NCI-H446 treated with DMSO at 0.1 percent for 48 hours (cell line): Measurements from ENCODE around the gene ST3GAL4.

Experiments used
- DNase-seq: peaks from one replicate; lab custom pipeline; 2025; lab: John Stamatoyannopoulos, UW

ST3GAL4 gene

GRCh38 chr11:126329644-126330211, 25.8 kb upstream of the ST3GAL4 start:
- DNase-seq: no peak

- DNase-seq: no peak
Measured at GRCh38 chr11:126331286-126331685, 24.2 kb upstream of the ST3GAL4 start.

DNA sequence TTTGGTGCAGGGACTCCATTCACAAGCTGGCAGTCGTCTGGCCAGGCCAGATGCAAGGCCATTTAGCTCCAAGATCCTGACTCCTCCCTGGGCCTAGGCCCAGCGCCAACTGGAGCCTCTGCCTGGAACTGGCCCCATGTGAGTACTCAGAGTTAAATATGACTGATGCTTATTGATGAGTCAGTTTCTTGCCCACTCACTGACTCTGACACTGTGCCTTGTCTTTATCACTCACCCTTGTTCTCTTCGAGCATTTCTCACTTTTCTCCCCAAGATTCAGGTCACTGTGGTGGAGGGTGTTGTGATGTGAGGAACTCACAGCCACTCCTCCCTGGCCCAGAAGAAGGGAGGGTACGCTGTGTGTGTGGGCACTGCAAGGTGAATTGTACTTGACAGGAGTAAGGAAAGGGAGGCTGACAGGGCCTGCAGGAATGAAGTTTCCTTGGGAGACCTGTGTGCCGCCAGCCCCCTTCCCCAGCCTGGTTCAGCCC, 23.2 kb upstream of the ST3GAL4 start:
- DNase-seq: peak; percentile 93

DNA sequence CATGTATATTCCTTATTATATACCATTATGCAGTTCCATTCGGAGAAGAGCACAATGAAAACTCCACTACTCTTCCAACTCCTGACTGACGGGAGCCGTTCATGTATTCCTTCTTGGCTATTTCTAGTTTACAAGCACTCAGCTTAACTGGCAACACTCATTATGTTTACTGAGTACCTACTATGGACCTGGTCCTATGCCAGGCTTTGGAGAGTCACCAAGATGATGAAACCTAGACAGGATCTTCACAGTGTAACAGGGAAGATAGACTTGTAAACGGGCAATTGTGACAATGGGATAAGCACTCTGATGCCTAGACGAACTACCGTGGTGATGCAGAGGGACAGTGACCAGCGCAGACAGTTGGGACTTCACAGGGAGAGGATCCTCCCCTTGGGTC, 22.3 kb upstream of the ST3GAL4 start:
- peak; percentile 67 for DNase-seq

DNA sequence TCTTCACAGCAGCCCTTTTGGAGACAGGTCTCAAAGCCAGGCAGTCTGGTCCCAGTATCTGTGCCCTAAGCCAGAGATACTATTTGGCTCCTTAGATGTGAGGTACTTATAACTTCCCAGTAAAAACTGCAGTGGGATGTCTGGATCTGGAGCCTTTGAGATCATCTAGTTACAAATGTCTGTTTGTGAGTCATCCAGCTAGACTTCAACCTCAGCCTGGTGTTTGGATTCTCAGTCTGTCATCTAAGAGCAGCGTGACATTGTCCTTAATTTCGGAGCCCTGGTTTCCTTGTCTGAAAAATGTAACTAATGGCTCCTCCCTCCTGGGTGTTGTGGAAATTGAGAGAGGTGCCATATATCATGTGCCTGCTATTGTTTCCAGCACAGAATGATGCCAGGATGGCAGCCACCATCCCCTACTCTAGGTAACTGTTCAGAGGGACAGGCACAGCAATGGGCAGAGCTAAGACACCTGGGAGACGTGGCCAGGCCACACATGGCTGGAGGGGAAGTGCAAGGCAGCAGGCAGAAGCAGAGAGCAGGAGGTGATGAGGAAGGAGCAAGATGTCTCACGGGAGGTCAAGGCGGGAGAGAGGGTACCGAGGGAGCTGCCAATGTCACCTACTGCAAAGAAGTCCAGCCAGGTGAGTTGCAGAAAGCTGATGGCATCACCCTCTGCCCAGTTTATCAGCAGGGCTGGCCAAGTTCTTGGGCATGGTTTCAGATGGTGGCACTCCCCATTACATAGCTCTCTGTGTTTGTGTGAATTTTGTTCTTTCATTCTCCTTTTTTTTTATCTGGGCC, 20.6 kb upstream of the ST3GAL4 start:
- no peak for DNase-seq

GRCh38 chr11:126335463-126335760, 20.1 kb upstream of the ST3GAL4 start:
- no peak for DNase-seq

DNA sequence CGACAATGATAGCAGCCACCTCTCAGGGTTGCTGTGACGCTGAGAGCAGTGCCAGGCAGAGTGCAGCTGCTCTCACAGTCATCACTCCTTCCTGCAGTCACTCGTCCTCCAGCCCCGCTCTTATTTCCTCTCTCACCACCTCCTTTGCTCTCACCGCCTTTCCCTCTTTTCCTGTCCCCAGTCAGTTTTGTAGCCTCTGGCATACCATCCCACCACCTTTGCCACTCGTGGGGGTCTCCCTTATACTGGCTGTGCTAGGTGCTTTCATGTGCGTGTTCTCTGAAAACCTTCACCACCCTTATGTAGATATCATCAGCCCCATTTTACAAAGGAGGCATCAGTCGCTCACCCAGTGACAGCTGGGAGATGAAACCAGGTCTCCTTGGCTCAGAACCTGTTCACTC, 19.3 kb upstream of the ST3GAL4 start:
- no peak for DNase-seq

GRCh38 chr11:126336671-126337101, 18.8 kb upstream of the ST3GAL4 start:
- DNase-seq: no peak

DNA sequence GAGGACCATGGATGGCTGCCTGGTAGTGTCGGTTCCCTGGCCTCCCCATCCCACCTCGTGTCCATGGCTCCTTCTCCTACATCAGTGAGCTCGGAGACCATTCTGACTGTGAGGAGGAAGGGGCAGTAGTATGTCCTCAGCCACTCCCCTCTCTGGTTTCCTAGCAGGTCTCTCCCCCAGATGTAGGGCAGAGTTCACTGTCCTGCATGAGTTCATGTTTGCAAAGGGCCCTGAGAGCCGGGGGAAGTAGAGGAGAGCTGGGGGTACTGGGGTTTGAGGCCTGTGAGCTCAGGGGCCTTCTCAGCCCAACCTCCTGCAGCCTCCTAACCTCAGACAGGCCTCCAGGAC, 18.4 kb upstream of the ST3GAL4 start:
- no peak for DNase-seq

DNA sequence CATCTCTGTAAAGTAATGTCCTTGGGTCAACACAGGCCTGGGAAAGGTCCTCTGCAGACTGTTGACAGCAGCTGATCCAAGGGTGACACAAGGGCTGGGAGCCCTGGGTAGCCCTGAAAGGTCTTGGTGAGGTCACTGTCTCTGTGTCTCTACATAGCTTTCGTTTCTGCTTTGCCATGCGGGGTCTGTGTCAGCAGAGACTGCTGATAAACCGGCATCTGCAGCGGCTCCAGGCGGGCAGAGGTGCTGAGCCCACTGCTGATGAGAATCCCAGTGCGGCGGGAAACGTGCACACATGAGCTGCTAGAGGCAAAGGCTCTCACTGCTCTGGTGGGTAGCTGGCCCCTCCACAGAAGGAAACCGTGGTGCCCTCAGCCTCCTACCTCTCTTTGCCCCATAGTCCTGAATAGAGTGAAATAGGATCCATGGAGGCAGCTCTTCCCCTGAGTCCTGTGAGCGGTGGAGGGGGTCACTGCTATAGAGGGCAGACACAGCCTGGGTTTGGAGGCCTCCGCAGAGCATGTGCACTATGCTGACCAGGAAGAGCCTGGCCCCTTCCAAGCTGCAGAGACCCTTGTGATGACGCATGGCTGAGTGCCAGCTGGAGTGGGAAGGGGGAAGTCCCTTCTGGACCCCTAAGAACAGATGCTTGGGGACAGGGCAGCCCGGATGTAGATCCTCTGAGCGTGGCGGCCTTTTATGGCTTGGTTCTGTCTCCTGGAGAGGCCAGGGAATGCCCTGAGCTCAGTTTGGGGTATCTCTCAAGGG, 17.8 kb upstream of the ST3GAL4 start:
- no peak for DNase-seq

DNA sequence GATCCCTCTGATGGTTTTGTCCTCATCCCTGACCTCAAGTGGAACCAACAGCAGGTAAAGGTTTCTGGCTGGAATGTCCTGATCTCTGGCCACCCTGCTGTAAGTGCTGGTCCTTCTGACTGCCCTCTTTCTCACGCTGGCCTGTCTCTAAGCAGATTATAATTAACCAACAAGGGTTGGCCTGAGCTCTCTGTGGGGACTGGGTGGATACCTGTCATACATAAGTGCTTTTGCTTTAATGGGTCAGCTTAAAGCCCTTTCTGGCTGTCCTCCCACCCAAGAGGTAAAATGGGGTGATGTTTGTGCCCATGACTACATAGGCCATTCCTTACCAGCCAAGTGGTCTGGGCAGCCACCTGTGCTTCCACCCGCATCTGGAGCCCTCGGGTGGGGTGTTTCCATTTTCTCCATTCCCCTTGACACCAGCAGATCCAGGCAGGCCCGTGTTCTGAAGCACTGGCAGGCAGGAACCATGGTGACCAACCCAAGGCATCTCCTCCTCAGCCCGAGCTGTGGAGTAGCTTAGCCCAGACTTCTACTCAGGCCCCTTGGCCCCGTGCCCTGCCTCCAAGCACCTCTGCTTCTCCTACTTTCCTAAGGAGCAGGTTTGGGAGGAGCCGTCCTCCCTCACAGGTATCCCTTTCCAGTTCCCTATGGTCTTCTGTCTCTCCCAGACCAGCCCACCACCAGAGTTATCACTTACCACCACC, 17.0 kb upstream of the ST3GAL4 start:
- no peak for DNase-seq

GRCh38 chr11:126339073-126339862, 16.2 kb upstream of the ST3GAL4 start:
- no peak for DNase-seq

- no peak for DNase-seq
Measured at GRCh38 chr11:126339863-126340434, 15.5 kb upstream of the ST3GAL4 start.

- DNase-seq: no peak
Measured at GRCh38 chr11:126340960-126341606, 14.4 kb upstream of the ST3GAL4 start.

GRCh38 chr11:126341760-126342161, 13.7 kb upstream of the ST3GAL4 start:
- no peak for DNase-seq

- DNase-seq: no peak
Measured at GRCh38 chr11:126343051-126343450, 12.4 kb upstream of the ST3GAL4 start.

- no peak for DNase-seq
Measured at GRCh38 chr11:126344141-126345080, 11.1 kb upstream of the ST3GAL4 start.

- no peak for DNase-seq
Measured at GRCh38 chr11:126345283-126345682, 10.2 kb upstream of the ST3GAL4 start.

DNA sequence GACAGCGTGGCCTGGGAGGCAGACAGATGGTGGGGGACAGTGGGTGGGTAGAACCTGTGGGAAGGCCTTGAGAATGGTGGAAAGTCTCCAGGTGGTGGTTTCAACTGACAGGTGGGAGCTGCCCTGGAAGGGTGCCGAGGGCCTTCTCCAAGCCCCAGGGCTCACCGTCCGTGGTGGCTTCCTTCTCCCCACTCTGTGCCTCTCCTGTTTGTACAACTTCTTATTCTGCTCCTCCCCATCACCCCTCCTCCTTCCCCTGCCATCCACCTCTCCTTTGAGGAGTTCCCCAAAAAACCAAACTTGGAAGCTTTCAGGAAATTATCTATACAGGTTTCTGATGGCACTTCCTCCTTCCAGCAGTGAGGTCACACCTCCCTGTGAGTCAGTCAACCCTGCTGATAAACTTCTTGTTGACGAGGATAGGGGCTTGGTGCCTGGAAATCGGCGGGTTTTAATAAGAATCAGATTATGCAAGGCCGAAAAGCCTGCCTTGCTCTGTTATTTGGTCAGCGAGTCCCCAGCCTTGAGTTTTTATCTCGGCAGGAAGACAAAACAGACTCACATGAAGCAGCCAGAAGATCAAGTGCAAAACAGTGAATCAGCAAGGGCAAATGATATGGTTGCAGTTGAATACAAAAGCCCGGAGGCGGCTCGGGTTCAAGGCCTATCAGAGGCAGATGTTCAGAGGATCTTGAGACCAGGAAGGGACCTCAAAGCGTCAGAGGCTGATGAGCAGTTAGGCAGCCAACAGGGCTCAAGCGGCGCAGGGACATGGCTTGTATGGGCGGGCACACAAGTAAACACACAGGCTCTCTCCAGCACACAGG, 9.5 kb upstream of the ST3GAL4 start:
- no peak for DNase-seq
